T-helper 17 cell (primary cell): Measurements from ENCODE around the gene GGA3. TPM values are rescaled to one million over a fixed set of nuclear protein-coding genes. Genes with fewer than 3 reads are reported as not detected.
"Not testable (repeated sequence)": the region's sequence is repeated elsewhere in the genome, so short reads cannot be mapped to it uniquely, and the experiment has no call there.

Source experiments
- ATAC-seq: fragments of 150-1000 bp; cut with Tn5 transposase; 2 replicates; pipeline ENCODE4 v1.10.0; 2021; ENCODE audit warnings: mild to moderate bottlenecking, moderate library complexity
- DNase-seq, 3 donors: peaks; one replicate each; pipeline versions ENCODE4 v3.0.0 to v3.0.0-alpha.2; 2020 to 2021
- H3K9me3 ChIP-seq: one replicate; pipeline ENCODE4 v1.7.0; 2013; ENCODE audit warnings: low read length, mild to moderate bottlenecking; ENCODE audit not compliant: control insufficient read depth, poor library complexity, severe bottlenecking
- H3K27ac Mint-ChIP-seq: one replicate; pipeline ENCODE4 v1.8.0; 2022; ENCODE audit warnings: mild to moderate bottlenecking, moderate library complexity, mixed read lengths
- H3K27me3 Mint-ChIP-seq: one replicate; pipeline ENCODE4 v1.8.0; 2022; ENCODE audit warnings: mixed read lengths
- H3K36me3 Mint-ChIP-seq: one replicate; pipeline ENCODE4 v1.8.0; 2022; ENCODE audit warnings: low read depth, mixed read lengths
- H3K4me1 Mint-ChIP-seq: one replicate; pipeline ENCODE4 v1.8.0; 2022; ENCODE audit warnings: mild to moderate bottlenecking, mixed read lengths
- H3K4me3 Mint-ChIP-seq: one replicate; pipeline ENCODE4 v1.8.0; 2022; ENCODE audit warnings: mild to moderate bottlenecking, moderate library complexity, mixed read lengths
- total RNA-seq, 4 donors: library from RNA in 2 of 4; stranded (reverse) in 2 of 4; gene quantifications; one replicate each; pipeline ENCODE4 v1.2.3 and lab custom pipeline; 2022 to 2026

GGA3 gene
- total RNA-seq = 10 to 100 TPM; 85.4 to 89.1 TPM
- 79.1 to 103 reads per million in 2 donors for total RNA-seq (lab: John Stamatoyannopoulos, UW)

- Mint-ChIP-seq H3K4me3 (peak within 1 kb of the TSS; percentile 97), H3K36me3 (no peaks in the 10 kb centered on the region), H3K4me1 (peaks cover 47% of the 10 kb centered on the region), H3K27me3 (no peaks in the 10 kb centered on the region), H3K27ac (peak within 1 kb of the TSS; percentile 99)
- ATAC-seq = peak; percentile 94
- no peaks in the 10 kb centered on the region for H3K9me3 ChIP-seq
- DNase-seq = peak; percentile 92 to 96 (median 92)
Observed at GRCh38 chr17:75261336-75262111, at the start of gene GGA3, which contains the start of gene MRPS7. GGA3 (minus strand) TSS chr17:75261606; CDS start chr17:75261587, 19 bp downstream. MRPS7 (plus strand) TSS chr17:75261879; CDS start chr17:75261901, 22 bp downstream.

GRCh38 chr17:75308732-75309629 lies 47.6 kb upstream of the GGA3 start:
- DNase-seq = no peak
- no peaks in the 10 kb centered on the region for H3K9me3 ChIP-seq
- Mint-ChIP-seq H3K4me3 (no peak overlapping the region), H3K27ac (peak overlapping the region; percentile 34), H3K36me3 (no peaks in the 10 kb centered on the region), H3K4me1 (peaks cover 9% of the 10 kb centered on the region), H3K27me3 (no peaks in the 10 kb centered on the region)
- ATAC-seq = no peak

- Mint-ChIP-seq H3K4me1 (peaks cover 6% of the 10 kb centered on the region), H3K4me3 (no peak overlapping the region), H3K27me3 (no peaks in the 10 kb centered on the region), H3K36me3 (no peaks in the 10 kb centered on the region), H3K27ac (peak overlapping the region; percentile 34)
- no peaks in the 10 kb centered on the region for H3K9me3 ChIP-seq
- DNase-seq (no peak), ATAC-seq (no peak)
Observed at GRCh38 chr17:75307957-75308731, 46.7 kb upstream of the GGA3 start.

GRCh38 chr17:75301502-75302206 lies 40.2 kb upstream of the GGA3 start:
- no peaks in the 10 kb centered on the region for H3K9me3 ChIP-seq
- Mint-ChIP-seq H3K4me3 (no peak overlapping the region), H3K36me3 (no peaks in the 10 kb centered on the region), H3K4me1 (peaks cover 4% of the 10 kb centered on the region), H3K27ac (no peak overlapping the region), H3K27me3 (no peaks in the 10 kb centered on the region)
- ATAC-seq (no peak), DNase-seq (no peak)

- H3K36me3 Mint-ChIP-seq = no peaks in the 10 kb centered on the region
- peaks cover 4% of the 10 kb centered on the region for H3K4me1 Mint-ChIP-seq
- H3K9me3 ChIP-seq = no peaks in the 10 kb centered on the region
- no peaks in the 10 kb centered on the region for H3K27me3 Mint-ChIP-seq
- no peak for DNase-seq
- no peak overlapping the region for H3K27ac Mint-ChIP-seq
- H3K4me3 Mint-ChIP-seq = no peak overlapping the region
- ATAC-seq = no peak
Observed at GRCh38 chr17:75301049-75301448, 39.6 kb upstream of the GGA3 start.

- no peak for DNase-seq
- Mint-ChIP-seq H3K4me3 (no peak overlapping the region), H3K27ac (no peak overlapping the region), H3K27me3 (no peaks in the 10 kb centered on the region), H3K4me1 (peaks cover 5% of the 10 kb centered on the region), H3K36me3 (no peaks in the 10 kb centered on the region)
- H3K9me3 ChIP-seq = no peaks in the 10 kb centered on the region
- no peak for ATAC-seq
Observed at GRCh38 chr17:75300280-75300679, 38.9 kb upstream of the GGA3 start.

GRCh38 chr17:75295201-75296158 lies 34.1 kb upstream of the GGA3 start:
- DNase-seq (no peak), ATAC-seq (peak; percentile 70)
- Mint-ChIP-seq H3K4me3 (peak overlapping the region; percentile 25), H3K4me1 (peaks cover 8% of the 10 kb centered on the region), H3K27me3 (no peaks in the 10 kb centered on the region), H3K36me3 (no peaks in the 10 kb centered on the region), H3K27ac (peak overlapping the region; percentile 68)
- H3K9me3 ChIP-seq = no peaks in the 10 kb centered on the region

- not testable (repeated sequence) for H3K4me3 Mint-ChIP-seq, H3K36me3 Mint-ChIP-seq, H3K9me3 ChIP-seq, H3K27ac Mint-ChIP-seq, H3K27me3 Mint-ChIP-seq, ATAC-seq, DNase-seq
- H3K4me1 Mint-ChIP-seq = peaks cover 17% of the 10 kb centered on the region
Observed at GRCh38 chr17:75292810-75293448, 31.5 kb upstream of the GGA3 start.

- no peaks in the 10 kb centered on the region for H3K27me3 Mint-ChIP-seq
- peaks cover 2% of the 10 kb centered on the region for H3K36me3 Mint-ChIP-seq
- H3K9me3 ChIP-seq = no peaks in the 10 kb centered on the region
- H3K27ac Mint-ChIP-seq = peak overlapping the region; percentile 99
- peak overlapping the region; percentile 99 for H3K4me3 Mint-ChIP-seq
- peak; percentile 36 for ATAC-seq
- peak; percentile 23 to 57 (median 28) for DNase-seq
- H3K4me1 Mint-ChIP-seq = peaks cover 12% of the 10 kb centered on the region
Observed at GRCh38 chr17:75289832-75290337, 28.5 kb upstream of the GGA3 start.

- DNase-seq (peak; percentile 89 to 94 (median 89)), ATAC-seq (peak; percentile 93)
- H3K4me3 Mint-ChIP-seq = peak within 1 kb of the TSS; percentile 99
- peak within 1 kb of the TSS; percentile 99 for H3K27ac Mint-ChIP-seq
- no peaks in the 10 kb centered on the region for H3K9me3 ChIP-seq
- no peaks in the 10 kb centered on the region for H3K27me3 Mint-ChIP-seq
- H3K36me3 Mint-ChIP-seq = peaks cover 2% of the 10 kb centered on the region
- H3K4me1 Mint-ChIP-seq = peaks cover 12% of the 10 kb centered on the region
Observed at GRCh38 chr17:75289115-75289831, 27.9 kb upstream of the GGA3 start, which contains the start of gene SLC25A19. SLC25A19 (minus strand) TSS chr17:75289433; CDS start chr17:75286764, 2,669 bp downstream.
